Neural cell (in vitro differentiated cells): ENCODE results near the gene PALD1. TPM values are rescaled to one million over a fixed set of nuclear protein-coding genes. Genes with fewer than 3 reads are reported as not detected.

Experiments used
- H2AFZ ChIP-seq: fragments of 200-600, 300-800 bp; sonication (generic), shearing (Covaris generic); 2 replicates; pipeline ENCODE4 v1.6.0; 2014; ENCODE audit warnings: low read depth, mild to moderate bottlenecking, antibody characterized with exemption, low read length, moderate library complexity
- H3F3A ChIP-seq: fragments of 200-600 bp; shearing (Covaris generic); 2 replicates; pipeline ENCODE4 v1.6.1; 2016; ENCODE audit warnings: mild to moderate bottlenecking, moderate library complexity, mixed read lengths, antibody characterized with exemption, low read length; ENCODE audit not compliant: insufficient read depth, poor library complexity, severe bottlenecking
- H3K27ac ChIP-seq: fragments of 200-600, 300-800 bp; sonication (generic), shearing (Covaris generic); 2 replicates; pipeline ENCODE4 v1.5.1; 2014; ENCODE audit warnings: mild to moderate bottlenecking, low read length, moderate library complexity
- H3K27me3 ChIP-seq: fragments of 300-800, 200-600 bp; sonication (generic), shearing (Covaris generic); 2 replicates; pipeline ENCODE4 v1.6.0; 2014; ENCODE audit warnings: mild to moderate bottlenecking, low read depth, low read length, moderate library complexity; ENCODE audit not compliant: insufficient read depth
- H3K36me3 ChIP-seq: fragments of 300-800, 200-600 bp; sonication (generic), shearing (Covaris generic); 2 replicates; pipeline ENCODE4 v1.5.1; 2014; ENCODE audit warnings: mild to moderate bottlenecking, antibody characterized with exemption, low read length, moderate library complexity; ENCODE audit not compliant: insufficient read depth
- H3K4me2 ChIP-seq: fragments of 300-800, 200-600 bp; sonication (generic), shearing (Covaris generic); 2 replicates; pipeline ENCODE4 v1.6.0; 2014; ENCODE audit warnings: mild to moderate bottlenecking, low read length
- H3K4me3 ChIP-seq: fragments of 300-800, 200-600 bp; sonication (generic), shearing (Covaris generic); 2 replicates; pipeline ENCODE4 v1.5.1; 2014; ENCODE audit warnings: mild to moderate bottlenecking, low read length, moderate library complexity
- H3K79me2 ChIP-seq: fragments of 200-600 bp; shearing (Covaris generic); replicated peaks from 2 replicates; pipeline ENCODE4 v1.6.0; 2014; ENCODE audit warnings: mild to moderate bottlenecking, low read length, moderate library complexity; ENCODE audit not compliant: insufficient read depth
- H3K9ac ChIP-seq: fragments of 300-800, 200-600 bp; sonication (generic), shearing (Covaris generic); 2 replicates; pipeline ENCODE4 v1.6.1; 2016; ENCODE audit warnings: mild to moderate bottlenecking, low read length, mixed read lengths
- H3K9me2 ChIP-seq: fragments of 200-600 bp; shearing (Covaris generic); 2 replicates; pipeline ENCODE4 v1.6.1; 2016; ENCODE audit warnings: mild to moderate bottlenecking, low read length, mixed read lengths; ENCODE audit not compliant: insufficient read depth
- H3K9me3 ChIP-seq: fragments of 200-600, 300-800 bp; sonication (generic), shearing (Covaris generic); 2 replicates; pipeline ENCODE4 v1.6.1; 2016; ENCODE audit warnings: mild to moderate bottlenecking, mixed run types, low read length, moderate library complexity, mixed read lengths
- H4K20me1 ChIP-seq: fragments of 200-600 bp; shearing (Covaris generic); 2 replicates; pipeline ENCODE4 v1.6.1; 2016; ENCODE audit warnings: mild to moderate bottlenecking, mixed run types; ENCODE audit not compliant: insufficient read depth
- EP300 ChIP-seq: fragments of 450-650 bp; conservative IDR thresholded peaks from 2 replicates; pipeline ENCODE4 v1.6.1; 2014; ENCODE audit warnings: antibody characterized with exemption, mild to moderate bottlenecking, moderate library complexity; ENCODE audit not compliant: poor library complexity, severe bottlenecking
- EZH2 ChIP-seq: fragments of 200-600, 300-800 bp; shearing (Covaris generic), sonication (generic); IDR thresholded peaks from 2 replicates; pipeline ENCODE4 v1.6.1; 2014; ENCODE audit warnings: antibody characterized with exemption, low read length, borderline replicate concordance, mild to moderate bottlenecking; ENCODE audit not compliant: insufficient read depth, poor library complexity, severe bottlenecking
- MXI1 ChIP-seq: fragments of 450-650 bp; conservative IDR thresholded peaks from 2 replicates; pipeline ENCODE4 v1.6.1; 2014; ENCODE audit warnings: antibody characterized with exemption, mild to moderate bottlenecking; ENCODE audit not compliant: poor library complexity, severe bottlenecking
- POLR2AphosphoS5 ChIP-seq: IDR thresholded peaks from 2 replicates; pipeline ENCODE4 v1.6.1; 2012
- RAD21 ChIP-seq: fragments of 450-650 bp; conservative IDR thresholded peaks from 2 replicates; pipeline ENCODE4 v1.6.1; 2014; ENCODE audit warnings: antibody characterized with exemption, mild to moderate bottlenecking, moderate library complexity
- SMC3 ChIP-seq: fragments of 450-650 bp; conservative IDR thresholded peaks from 2 replicates; pipeline ENCODE4 v1.6.1; 2014; ENCODE audit warnings: antibody characterized with exemption, mild to moderate bottlenecking, moderate library complexity; ENCODE audit not compliant: poor library complexity
- TAF1 ChIP-seq: IDR thresholded peaks from 2 replicates; pipeline ENCODE4 v1.6.1; 2012; ENCODE audit warnings: low read depth
- polyA plus RNA-seq: library from polyadenylated mRNA; depleted of rRNA; stranded (reverse); fragments of >200 nt; gene quantifications from 2 replicates; pipeline ENCODE4 v1.2.3, GENCODE V29; 2014
- TF ChIP-seq, protein P1 (sequence below): IDR thresholded peaks from 2 replicates; pipeline ENCODE4 v1.6.1; 2012; ENCODE audit warnings: borderline replicate concordance
- TF ChIP-seq, protein P2 (sequence below): fragments of 450-650 bp; IDR thresholded peaks from 2 replicates; pipeline ENCODE4 v1.5.1; 2014; ENCODE audit warnings: antibody characterized with exemption, mild to moderate bottlenecking, moderate library complexity; ENCODE audit not compliant: poor library complexity, severe bottlenecking

Gene PALD1
- polyA plus RNA-seq, 1 donor from 2014 or later: 1.1 TPM

DNA sequence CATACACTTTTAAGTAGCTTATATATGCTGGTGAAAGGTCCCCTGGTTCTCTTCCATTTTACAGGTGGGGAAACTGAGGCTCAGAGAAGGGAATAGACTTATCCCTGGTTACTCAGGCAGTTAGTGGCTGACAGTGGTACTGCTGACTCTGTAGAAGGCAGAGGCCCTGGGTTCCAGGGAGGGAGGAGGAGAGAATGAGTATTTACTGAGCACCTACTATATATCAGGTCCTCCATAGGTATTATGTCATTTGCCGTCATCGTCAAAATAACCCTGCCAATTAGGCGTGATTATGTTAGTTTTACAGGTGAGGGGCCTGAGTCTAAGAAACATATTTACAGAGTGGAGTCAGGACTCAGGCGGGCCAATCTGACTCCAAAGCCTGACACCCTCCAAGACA, 13.3 kb upstream of the PALD1 start:
- Histone ChIP-seq H3K4me3 (no peak overlapping the region), H3K27ac (no peak overlapping the region), H3K36me3 (no peaks in the 10 kb centered on the region), H3K9me2 (no peaks in the 10 kb centered on the region), H2AFZ (no peak overlapping the region), H4K20me1 (no peaks in the 10 kb centered on the region), H3K27me3 (no peaks in the 10 kb centered on the region), H3K9ac (no peak overlapping the region), H3K4me2 (no peak overlapping the region), H3K79me2 (no peaks in the 10 kb centered on the region), H3F3A (no peaks in the 10 kb centered on the region), H3K9me3 (no peaks in the 10 kb centered on the region)
- no peak for TF ChIP-seq EZH2
- TF ChIP-seq, protein P1, sequence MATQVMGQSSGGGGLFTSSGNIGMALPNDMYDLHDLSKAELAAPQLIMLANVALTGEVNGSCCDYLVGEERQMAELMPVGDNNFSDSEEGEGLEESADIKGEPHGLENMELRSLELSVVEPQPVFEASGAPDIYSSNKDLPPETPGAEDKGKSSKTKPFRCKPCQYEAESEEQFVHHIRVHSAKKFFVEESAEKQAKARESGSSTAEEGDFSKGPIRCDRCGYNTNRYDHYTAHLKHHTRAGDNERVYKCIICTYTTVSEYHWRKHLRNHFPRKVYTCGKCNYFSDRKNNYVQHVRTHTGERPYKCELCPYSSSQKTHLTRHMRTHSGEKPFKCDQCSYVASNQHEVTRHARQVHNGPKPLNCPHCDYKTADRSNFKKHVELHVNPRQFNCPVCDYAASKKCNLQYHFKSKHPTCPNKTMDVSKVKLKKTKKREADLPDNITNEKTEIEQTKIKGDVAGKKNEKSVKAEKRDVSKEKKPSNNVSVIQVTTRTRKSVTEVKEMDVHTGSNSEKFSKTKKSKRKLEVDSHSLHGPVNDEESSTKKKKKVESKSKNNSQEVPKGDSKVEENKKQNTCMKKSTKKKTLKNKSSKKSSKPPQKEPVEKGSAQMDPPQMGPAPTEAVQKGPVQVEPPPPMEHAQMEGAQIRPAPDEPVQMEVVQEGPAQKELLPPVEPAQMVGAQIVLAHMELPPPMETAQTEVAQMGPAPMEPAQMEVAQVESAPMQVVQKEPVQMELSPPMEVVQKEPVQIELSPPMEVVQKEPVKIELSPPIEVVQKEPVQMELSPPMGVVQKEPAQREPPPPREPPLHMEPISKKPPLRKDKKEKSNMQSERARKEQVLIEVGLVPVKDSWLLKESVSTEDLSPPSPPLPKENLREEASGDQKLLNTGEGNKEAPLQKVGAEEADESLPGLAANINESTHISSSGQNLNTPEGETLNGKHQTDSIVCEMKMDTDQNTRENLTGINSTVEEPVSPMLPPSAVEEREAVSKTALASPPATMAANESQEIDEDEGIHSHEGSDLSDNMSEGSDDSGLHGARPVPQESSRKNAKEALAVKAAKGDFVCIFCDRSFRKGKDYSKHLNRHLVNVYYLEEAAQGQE: no peak
- no peak for TF ChIP-seq POLR2AphosphoS5
- TF ChIP-seq, protein P2, sequence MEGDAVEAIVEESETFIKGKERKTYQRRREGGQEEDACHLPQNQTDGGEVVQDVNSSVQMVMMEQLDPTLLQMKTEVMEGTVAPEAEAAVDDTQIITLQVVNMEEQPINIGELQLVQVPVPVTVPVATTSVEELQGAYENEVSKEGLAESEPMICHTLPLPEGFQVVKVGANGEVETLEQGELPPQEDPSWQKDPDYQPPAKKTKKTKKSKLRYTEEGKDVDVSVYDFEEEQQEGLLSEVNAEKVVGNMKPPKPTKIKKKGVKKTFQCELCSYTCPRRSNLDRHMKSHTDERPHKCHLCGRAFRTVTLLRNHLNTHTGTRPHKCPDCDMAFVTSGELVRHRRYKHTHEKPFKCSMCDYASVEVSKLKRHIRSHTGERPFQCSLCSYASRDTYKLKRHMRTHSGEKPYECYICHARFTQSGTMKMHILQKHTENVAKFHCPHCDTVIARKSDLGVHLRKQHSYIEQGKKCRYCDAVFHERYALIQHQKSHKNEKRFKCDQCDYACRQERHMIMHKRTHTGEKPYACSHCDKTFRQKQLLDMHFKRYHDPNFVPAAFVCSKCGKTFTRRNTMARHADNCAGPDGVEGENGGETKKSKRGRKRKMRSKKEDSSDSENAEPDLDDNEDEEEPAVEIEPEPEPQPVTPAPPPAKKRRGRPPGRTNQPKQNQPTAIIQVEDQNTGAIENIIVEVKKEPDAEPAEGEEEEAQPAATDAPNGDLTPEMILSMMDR: no peak
- TF ChIP-seq RAD21: no peak
- TF ChIP-seq SMC3: no peak
- TF ChIP-seq MXI1: no peak
- TF ChIP-seq EP300: no peak
- no peak for TF ChIP-seq TAF1

DNA sequence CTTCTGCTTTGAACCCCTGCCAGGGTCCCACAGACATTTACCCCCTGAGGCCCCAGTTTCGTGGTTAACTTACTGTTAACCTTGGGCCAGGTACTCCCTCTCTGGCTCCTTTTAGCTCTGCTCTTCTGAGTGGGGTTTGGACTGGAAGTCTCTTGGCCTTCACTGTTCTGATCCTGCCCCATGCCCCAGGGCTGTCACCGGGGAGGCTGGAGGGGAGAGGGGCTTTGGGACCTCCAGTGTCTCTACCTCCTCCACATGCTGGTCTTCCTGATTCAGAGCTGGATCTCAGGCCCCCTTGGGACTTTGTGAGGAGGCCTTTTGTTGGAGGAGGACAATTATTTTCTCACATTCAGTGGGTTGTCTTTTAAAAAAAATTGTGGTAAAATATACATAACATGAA, 12.7 kb upstream of the PALD1 start:
- no peaks in the 10 kb centered on the region for H3K79me2 ChIP-seq
- no peak overlapping the region for H3K27ac ChIP-seq
- no peak overlapping the region for H3K9ac ChIP-seq
- H3K9me2 ChIP-seq: no peaks in the 10 kb centered on the region
- H3K9me3 ChIP-seq: no peaks in the 10 kb centered on the region
- no peaks in the 10 kb centered on the region for H3F3A ChIP-seq
- TF ChIP-seq EP300: no peak
- no peak for TF ChIP-seq TAF1
- no peak for TF ChIP-seq RAD21
- TF ChIP-seq SMC3: no peak
- TF ChIP-seq, protein P1: no peak
- TF ChIP-seq POLR2AphosphoS5: no peak
- no peak for TF ChIP-seq MXI1
- TF ChIP-seq, protein P2: no peak
- TF ChIP-seq EZH2: no peak
- no peak overlapping the region for H3K4me2 ChIP-seq
- no peaks in the 10 kb centered on the region for H3K36me3 ChIP-seq
- H3K4me3 ChIP-seq: no peak overlapping the region
- H2AFZ ChIP-seq: no peak overlapping the region
- H4K20me1 ChIP-seq: no peaks in the 10 kb centered on the region
- no peaks in the 10 kb centered on the region for H3K27me3 ChIP-seq
